Measurements from ENCODE around the gene DDX60.

DDX60 gene, protein sequence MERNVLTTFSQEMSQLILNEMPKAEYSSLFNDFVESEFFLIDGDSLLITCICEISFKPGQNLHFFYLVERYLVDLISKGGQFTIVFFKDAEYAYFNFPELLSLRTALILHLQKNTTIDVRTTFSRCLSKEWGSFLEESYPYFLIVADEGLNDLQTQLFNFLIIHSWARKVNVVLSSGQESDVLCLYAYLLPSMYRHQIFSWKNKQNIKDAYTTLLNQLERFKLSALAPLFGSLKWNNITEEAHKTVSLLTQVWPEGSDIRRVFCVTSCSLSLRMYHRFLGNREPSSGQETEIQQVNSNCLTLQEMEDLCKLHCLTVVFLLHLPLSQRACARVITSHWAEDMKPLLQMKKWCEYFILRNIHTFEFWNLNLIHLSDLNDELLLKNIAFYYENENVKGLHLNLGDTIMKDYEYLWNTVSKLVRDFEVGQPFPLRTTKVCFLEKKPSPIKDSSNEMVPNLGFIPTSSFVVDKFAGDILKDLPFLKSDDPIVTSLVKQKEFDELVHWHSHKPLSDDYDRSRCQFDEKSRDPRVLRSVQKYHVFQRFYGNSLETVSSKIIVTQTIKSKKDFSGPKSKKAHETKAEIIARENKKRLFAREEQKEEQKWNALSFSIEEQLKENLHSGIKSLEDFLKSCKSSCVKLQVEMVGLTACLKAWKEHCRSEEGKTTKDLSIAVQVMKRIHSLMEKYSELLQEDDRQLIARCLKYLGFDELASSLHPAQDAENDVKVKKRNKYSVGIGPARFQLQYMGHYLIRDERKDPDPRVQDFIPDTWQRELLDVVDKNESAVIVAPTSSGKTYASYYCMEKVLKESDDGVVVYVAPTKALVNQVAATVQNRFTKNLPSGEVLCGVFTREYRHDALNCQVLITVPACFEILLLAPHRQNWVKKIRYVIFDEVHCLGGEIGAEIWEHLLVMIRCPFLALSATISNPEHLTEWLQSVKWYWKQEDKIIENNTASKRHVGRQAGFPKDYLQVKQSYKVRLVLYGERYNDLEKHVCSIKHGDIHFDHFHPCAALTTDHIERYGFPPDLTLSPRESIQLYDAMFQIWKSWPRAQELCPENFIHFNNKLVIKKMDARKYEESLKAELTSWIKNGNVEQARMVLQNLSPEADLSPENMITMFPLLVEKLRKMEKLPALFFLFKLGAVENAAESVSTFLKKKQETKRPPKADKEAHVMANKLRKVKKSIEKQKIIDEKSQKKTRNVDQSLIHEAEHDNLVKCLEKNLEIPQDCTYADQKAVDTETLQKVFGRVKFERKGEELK (N-terminal part only)

GRCh38 chr4:168318266-168318895, at the start of gene DDX60:
Gene DDX60, minus strand, starts transcription at chr4:168318752. Its CDS starts 7,493 bp downstream, at chr4:168311259.
- peak within 1 kb of the TSS; percentile 81 to 97 (median 92) for H3K27ac ChIP-seq
- TF ChIP-seq Cebpa-rat (IDR thresholded peaks at IDR 0.05) = no peak
- H3K4me1 ChIP-seq = peaks cover 0 to 14% (median 9%) of the 10 kb centered on the region in 10 experiments; a peak in 14 of 20 replicates
- H3K27me3 ChIP-seq = no peaks in the 10 kb centered on the region
- H3K4me3 ChIP-seq = peak within 1 kb of the TSS; percentile 75 to 93 (median 86)
- H3K9me3 ChIP-seq (replicated peaks in 1 of 11) = no peaks in the 10 kb centered on the region
- no peaks in the 10 kb centered on the region for H3K36me3 ChIP-seq
- H4K20me1 ChIP-seq = no peaks in the 10 kb centered on the region
- H3K9ac ChIP-seq = peak within 1 kb of the TSS; percentile 82 to 95 (median 90)
- peak within 1 kb of the TSS; percentile 62 to 94 (median 80) for H3K4me2 ChIP-seq

DNA sequence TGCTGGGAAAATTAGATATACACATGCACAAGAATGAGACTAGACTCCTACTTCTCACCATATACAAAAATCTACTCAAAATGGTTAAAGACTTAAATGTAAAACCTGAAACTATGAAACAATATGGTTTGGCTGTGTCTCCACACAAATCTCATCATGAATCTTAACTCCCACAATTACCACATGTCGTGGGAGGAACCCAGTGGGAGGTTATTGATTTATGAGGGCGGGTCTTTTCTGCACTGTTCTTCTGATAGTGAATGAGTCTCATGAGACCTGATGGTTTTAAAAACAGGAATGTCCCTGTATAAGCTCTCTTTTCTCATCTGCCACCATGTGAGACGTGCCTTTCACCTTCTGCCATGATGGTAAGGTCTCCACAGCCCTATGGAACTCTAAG, 48.5 kb upstream of the DDX60 start:
- TF ChIP-seq Cebpa-rat (IDR thresholded peaks at IDR 0.05) = no peak
- Histone ChIP-seq H3K9me3 (replicated peaks in 1 of 11) (peaks cover 0 to 12% (median 0%) of the 10 kb centered on the region in 11 experiments; a peak in 4 of 22 replicates), H4K20me1 (no peaks in the 10 kb centered on the region), H3K4me2 (no peak overlapping the region), H3K9ac (no peak overlapping the region), H3K36me3 (peaks cover 0 to 68% (median 4%) of the 10 kb centered on the region in 11 experiments; a peak in 12 of 22 replicates), H3K27me3 (no peaks in the 10 kb centered on the region), H3K4me1 (no peaks in the 10 kb centered on the region), H3K4me3 (no peak overlapping the region), H3K27ac (no peak overlapping the region)

- Histone ChIP-seq H3K9ac (no peak overlapping the region), H3K9me3 (replicated peaks in 1 of 11) (peaks cover 0 to 10% (median 0%) of the 10 kb centered on the region in 11 experiments; a peak in 3 of 22 replicates), H3K4me1 (no peaks in the 10 kb centered on the region), H4K20me1 (no peaks in the 10 kb centered on the region), H3K27me3 (no peaks in the 10 kb centered on the region), H3K4me3 (no peak overlapping the region), H3K27ac (no peak overlapping the region), H3K4me2 (no peak overlapping the region), H3K36me3 (peaks cover 0 to 75% (median 28%) of the 10 kb centered on the region in 11 experiments; a peak in 17 of 22 replicates)
- no peak for TF ChIP-seq Cebpa-rat (IDR thresholded peaks at IDR 0.05)
These were observed 43.5 kb upstream of the DDX60 start for GRCh38 chr4:168362025-168362401.

DNA sequence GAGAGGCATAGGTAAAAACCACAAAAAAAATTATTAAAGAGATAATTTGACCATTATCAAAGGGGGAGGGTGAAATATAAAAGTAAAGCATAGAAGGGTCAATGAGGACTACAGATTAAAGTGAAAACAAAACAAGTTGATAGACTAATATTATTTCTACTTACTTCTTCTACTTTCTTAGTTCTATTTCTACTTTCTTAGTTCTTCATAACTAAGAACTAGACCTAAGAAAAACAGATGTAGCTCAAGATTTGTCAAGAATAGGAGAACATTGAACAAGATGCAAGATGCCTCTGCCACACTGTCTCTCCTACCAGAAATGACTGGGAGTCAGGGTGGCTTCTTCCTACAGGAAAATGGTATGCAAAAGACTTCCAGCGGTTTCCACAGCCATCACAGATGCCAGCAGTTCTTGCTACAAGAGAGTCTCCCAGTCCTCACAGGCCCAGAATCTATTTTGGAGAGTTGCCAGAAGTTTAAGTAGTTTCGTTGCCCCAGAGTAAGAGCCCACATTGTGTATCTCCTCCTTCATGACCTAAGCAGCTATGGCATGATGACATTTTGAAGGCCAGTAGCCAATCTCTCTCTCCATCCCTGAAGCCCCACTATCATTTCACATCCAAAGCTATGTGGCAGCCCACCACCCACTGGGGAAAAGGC, 42.9 kb upstream of the DDX60 start:
- Histone ChIP-seq H3K4me2 (no peak overlapping the region), H3K36me3 (peaks cover 0 to 81% (median 28%) of the 10 kb centered on the region in 11 experiments; a peak in 17 of 22 replicates)
- no peak for TF ChIP-seq Cebpa-rat (IDR thresholded peaks at IDR 0.05)

GRCh38 chr4:168360271-168360670, 41.7 kb upstream of the DDX60 start:
- Histone ChIP-seq H3K36me3 (peaks cover 0 to 91% (median 28%) of the 10 kb centered on the region in 11 experiments; a peak in 17 of 22 replicates), H3K9me3 (replicated peaks in 1 of 11) (peaks cover 0 to 10% (median 0%) of the 10 kb centered on the region in 11 experiments; a peak in 3 of 22 replicates), H3K9ac (no peak overlapping the region), H3K4me1 (no peaks in the 10 kb centered on the region), H3K4me3 (no peak overlapping the region), H3K27me3 (no peaks in the 10 kb centered on the region), H4K20me1 (no peaks in the 10 kb centered on the region), H3K4me2 (no peak overlapping the region), H3K27ac (no peak overlapping the region)
- TF ChIP-seq Cebpa-rat (IDR thresholded peaks at IDR 0.05) = no peak

More for the DNA sequence above, 42.9 kb upstream of the DDX60 start:
- Histone ChIP-seq H3K9ac (no peak overlapping the region), H4K20me1 (no peaks in the 10 kb centered on the region), H3K27me3 (no peaks in the 10 kb centered on the region), H3K4me3 (no peak overlapping the region), H3K27ac (no peak overlapping the region), H3K4me1 (no peaks in the 10 kb centered on the region), H3K9me3 (replicated peaks in 1 of 11) (peaks cover 0 to 10% (median 0%) of the 10 kb centered on the region in 11 experiments; a peak in 3 of 22 replicates)

- no peaks in the 10 kb centered on the region for H3K27me3 ChIP-seq
- no peak overlapping the region for H3K4me2 ChIP-seq
- H4K20me1 ChIP-seq = no peaks in the 10 kb centered on the region
- H3K36me3 ChIP-seq = peaks cover 0 to 89% (median 28%) of the 10 kb centered on the region in 11 experiments; a peak in 17 of 22 replicates
- H3K27ac ChIP-seq = no peak overlapping the region
- H3K4me3 ChIP-seq = no peak overlapping the region
- no peak overlapping the region for H3K9ac ChIP-seq
- no peaks in the 10 kb centered on the region for H3K4me1 ChIP-seq
- peaks cover 0 to 18% (median 0%) of the 10 kb centered on the region in 11 experiments; a peak in 5 of 22 replicates for H3K9me3 ChIP-seq (replicated peaks in 1 of 11)
- no peak for TF ChIP-seq Cebpa-rat (IDR thresholded peaks at IDR 0.05)
These were observed 39.4 kb upstream of the DDX60 start for GRCh38 chr4:168357941-168358340.

DNA sequence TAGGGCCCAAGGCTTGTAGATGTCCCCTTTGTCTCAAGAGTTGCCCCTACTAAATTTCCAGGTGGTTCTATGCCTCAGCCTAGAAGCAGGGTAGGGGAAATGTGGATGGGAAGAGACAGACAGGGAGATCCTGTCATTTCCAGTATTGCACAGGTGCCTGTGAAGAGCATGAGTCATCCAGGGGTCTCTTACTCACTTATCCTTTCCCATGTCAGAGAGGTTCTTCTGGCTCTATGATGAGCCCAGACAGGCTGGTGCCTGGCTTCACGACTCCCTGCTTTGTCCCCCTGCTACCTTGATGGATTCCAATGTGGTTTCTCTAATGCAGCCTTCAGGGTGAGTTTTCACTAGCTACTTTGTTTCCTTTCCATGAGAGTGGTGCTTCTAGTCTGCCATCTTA, 35.2 kb upstream of the DDX60 start:
- Histone ChIP-seq H4K20me1 (no peaks in the 10 kb centered on the region), H3K9ac (no peak overlapping the region), H3K4me3 (no peak overlapping the region), H3K4me2 (no peak overlapping the region), H3K36me3 (peaks cover 0 to 49% (median 2%) of the 10 kb centered on the region in 11 experiments; a peak in 10 of 22 replicates), H3K27me3 (no peaks in the 10 kb centered on the region), H3K9me3 (replicated peaks in 1 of 11) (peaks cover 0 to 11% (median 0%) of the 10 kb centered on the region in 11 experiments; a peak in 4 of 22 replicates), H3K4me1 (no peaks in the 10 kb centered on the region), H3K27ac (no peak overlapping the region)
- no peak for TF ChIP-seq Cebpa-rat (IDR thresholded peaks at IDR 0.05)

DNA sequence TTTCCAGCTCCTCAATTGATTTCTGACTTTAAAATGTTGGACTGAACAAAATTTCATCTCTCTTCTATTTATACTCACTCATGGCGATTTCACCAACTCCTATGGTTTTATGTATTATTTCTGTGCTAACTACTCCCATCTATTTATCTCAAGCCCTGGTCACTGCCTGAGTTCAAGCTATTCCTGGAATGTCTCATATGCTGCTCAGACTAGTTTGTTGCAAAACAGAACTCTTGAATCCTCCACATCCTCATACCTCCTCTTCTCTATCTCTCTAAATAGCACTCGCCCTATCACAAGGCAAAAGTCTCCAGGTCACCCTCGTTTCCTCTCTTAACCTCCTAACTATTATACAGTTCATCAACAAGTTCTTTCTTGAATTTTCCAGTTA, 19.0 kb upstream of the DDX60 start:
- no peaks in the 10 kb centered on the region for H3K27me3 ChIP-seq
- H3K36me3 ChIP-seq = no peaks in the 10 kb centered on the region
- no peak overlapping the region for H3K27ac ChIP-seq
- no peak overlapping the region for H3K9ac ChIP-seq
- no peak overlapping the region for H3K4me2 ChIP-seq
- H3K9me3 ChIP-seq (replicated peaks in 1 of 11) = no peaks in the 10 kb centered on the region
- H3K4me3 ChIP-seq = no peak overlapping the region
- H4K20me1 ChIP-seq = no peaks in the 10 kb centered on the region
- no peak for TF ChIP-seq Cebpa-rat (IDR thresholded peaks at IDR 0.05)
- H3K4me1 ChIP-seq = no peaks in the 10 kb centered on the region

All from BLaER1 treated with 17β-estradiol and CSF1 and Interleukin-3, amounts not matched to agents 10 nM and 100 nM (cell line).